ENCODE results near the gene RASGEF1B.

Gene RASGEF1B

DNA sequence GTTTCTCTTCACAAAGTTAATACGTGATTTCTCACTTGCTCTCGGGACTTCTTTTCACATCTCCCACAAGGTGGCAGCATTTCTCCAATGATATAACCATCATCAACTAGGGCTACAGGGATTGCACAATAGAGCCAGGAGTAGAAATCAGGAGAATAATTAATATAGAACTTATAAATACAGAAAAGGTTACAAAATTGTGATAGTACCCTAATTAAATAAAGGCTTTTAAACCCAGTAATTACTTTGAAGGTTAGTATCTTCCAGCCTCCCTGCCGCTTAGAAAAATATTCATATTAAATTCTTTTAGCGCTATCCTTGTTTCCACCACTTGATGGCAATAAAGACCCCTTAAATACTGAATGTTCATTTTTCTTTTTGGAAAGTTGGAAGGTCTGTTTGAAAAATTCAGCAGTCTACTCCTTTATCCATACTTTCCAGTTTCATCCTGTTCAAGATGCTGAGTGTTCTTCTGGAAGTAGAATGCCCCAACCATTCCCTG is 65.8 kb downstream of the RASGEF1B start:
- WGBS (ENCODE audit: extremely low coverage, insufficient coverage, insufficient read length) = no CpG with 5 or more reads among the region's 4 CpGs
- Histone ChIP-seq H3K79me2 (ENCODE audit: control insufficient read depth, insufficient read depth, low read length, poor library complexity) (no peaks in the 10 kb centered on the region), H2AK5ac (ENCODE audit: low read length) (no peak overlapping the region), H3K18ac (ENCODE audit: low read length) (no peak overlapping the region), H3K4me1 (ENCODE audit: control insufficient read depth in 1 of 2, insufficient read depth in 2 of 2, low read length in 2 of 2) (no peaks in the 10 kb centered on the region), H2BK12ac (ENCODE audit: low read length) (no peak overlapping the region), H3K27ac (ENCODE audit: low read depth, low read length) (no peak overlapping the region), H3K14ac (ENCODE audit: low read length) (no peak overlapping the region), H3K4ac (ENCODE audit: low read depth, low read length) (no peak overlapping the region), H2BK120ac (ENCODE audit: insufficient read depth, low read length, poor library complexity) (no peak overlapping the region), H2BK5ac (ENCODE audit: low read depth, low read length, poor library complexity) (no peak overlapping the region), H4K12ac (ENCODE audit: low read depth, low read length) (no peak overlapping the region), H3K79me1 (ENCODE audit: low read length) (no peaks in the 10 kb centered on the region), H4K8ac (ENCODE audit: low read depth, low read length) (no peak overlapping the region), H3K4me2 (ENCODE audit: low read length) (no peak overlapping the region), H3K9ac (ENCODE audit: low read length) (no peak overlapping the region), H2AFZ (ENCODE audit: insufficient read depth, low read length, poor library complexity) (no peak overlapping the region), H3K27me3 (ENCODE audit: insufficient read depth, low read length) (no peaks in the 10 kb centered on the region), H3K9me3 (ENCODE audit: insufficient read depth, low read depth, low read length) (no peaks in the 10 kb centered on the region), H3K36me3 (ENCODE audit: control insufficient read depth in 1 of 2, insufficient read depth in 2 of 2, low read length in 2 of 2) (no peaks in the 10 kb centered on the region), H4K91ac (ENCODE audit: low read depth, low read length) (no peak overlapping the region), H3K23ac (ENCODE audit: low read length) (no peak overlapping the region), H3K4me3 (ENCODE audit: low read depth, low read length) (no peak overlapping the region)
- DNase-seq = peak; percentile 32 to 91

DNA sequence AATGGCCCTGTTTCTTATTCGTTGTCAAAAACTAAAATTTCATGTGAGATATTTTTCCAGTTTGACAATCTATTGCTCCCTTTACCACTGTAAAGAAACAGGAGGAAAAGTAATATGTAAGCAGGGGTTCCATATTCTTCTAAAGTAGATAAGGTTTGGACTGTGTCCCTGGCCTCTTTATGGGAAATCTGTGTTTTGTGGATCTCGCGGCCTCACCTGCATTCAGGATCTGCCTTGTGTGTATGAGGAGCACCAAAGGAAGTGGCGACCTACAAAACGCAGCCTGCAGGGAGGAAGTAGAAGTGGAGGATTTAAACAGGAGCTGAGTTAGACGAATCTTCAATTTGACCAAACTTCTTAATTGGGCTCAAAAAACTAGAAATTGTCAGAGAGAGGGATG is 67.0 kb downstream of the RASGEF1B start:
- H2BK5ac ChIP-seq (ENCODE audit: low read depth, low read length, poor library complexity) = no peak overlapping the region
- H3K14ac ChIP-seq (ENCODE audit: low read length) = no peak overlapping the region
- H2BK120ac ChIP-seq (ENCODE audit: insufficient read depth, low read length, poor library complexity) = no peak overlapping the region
- H3K79me1 ChIP-seq (ENCODE audit: low read length) = no peaks in the 10 kb centered on the region
- no peaks in the 10 kb centered on the region for H3K27me3 ChIP-seq (ENCODE audit: insufficient read depth, low read length)
- no peak overlapping the region for H2AFZ ChIP-seq (ENCODE audit: insufficient read depth, low read length, poor library complexity)
- H3K4me2 ChIP-seq (ENCODE audit: low read length) = no peak overlapping the region
- no peaks in the 10 kb centered on the region for H3K4me1 ChIP-seq (ENCODE audit: control insufficient read depth in 1 of 2, insufficient read depth in 2 of 2, low read length in 2 of 2)
- H3K9ac ChIP-seq (ENCODE audit: low read length) = no peak overlapping the region
- H3K9me3 ChIP-seq (ENCODE audit: insufficient read depth, low read depth, low read length) = no peaks in the 10 kb centered on the region
- no peak overlapping the region for H3K18ac ChIP-seq (ENCODE audit: low read length)
- no peaks in the 10 kb centered on the region for H3K79me2 ChIP-seq (ENCODE audit: control insufficient read depth, insufficient read depth, low read length, poor library complexity)
- WGBS (ENCODE audit: extremely low coverage, insufficient coverage, insufficient read length) = no CpG with 5 or more reads among the region's 6 CpGs
- no peak for DNase-seq
- H4K12ac ChIP-seq (ENCODE audit: low read depth, low read length) = no peak overlapping the region
- no peak overlapping the region for H3K27ac ChIP-seq (ENCODE audit: low read depth, low read length)
- H3K4ac ChIP-seq (ENCODE audit: low read depth, low read length) = no peak overlapping the region
- H3K4me3 ChIP-seq (ENCODE audit: low read depth, low read length) = no peak overlapping the region
- no peak overlapping the region for H4K8ac ChIP-seq (ENCODE audit: low read depth, low read length)
- no peak overlapping the region for H2AK5ac ChIP-seq (ENCODE audit: low read length)
- no peak overlapping the region for H2BK12ac ChIP-seq (ENCODE audit: low read length)
- H3K36me3 ChIP-seq (ENCODE audit: control insufficient read depth in 1 of 2, insufficient read depth in 2 of 2, low read length in 2 of 2) = no peaks in the 10 kb centered on the region
- H3K23ac ChIP-seq (ENCODE audit: low read length) = no peak overlapping the region
- no peak overlapping the region for H4K91ac ChIP-seq (ENCODE audit: low read depth, low read length)

DNA sequence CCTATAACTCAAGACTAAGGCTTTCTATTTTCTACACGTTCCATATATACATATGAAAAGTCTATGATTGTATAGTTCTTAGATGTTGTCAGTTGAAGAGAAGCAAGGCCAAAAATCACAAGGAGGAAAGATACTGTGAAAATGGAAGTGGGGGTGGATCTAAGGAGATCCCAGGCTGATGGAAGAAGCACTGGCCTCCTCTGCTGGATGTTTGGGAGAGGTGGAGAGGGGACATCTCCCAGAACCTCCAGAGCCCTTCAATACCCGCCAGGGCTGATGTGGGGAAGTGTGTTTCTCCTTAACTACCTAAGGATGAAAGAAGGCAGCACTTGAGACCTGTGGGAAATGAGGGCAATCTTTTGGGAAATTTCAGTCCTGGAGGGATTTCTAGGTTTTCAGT is 67.4 kb downstream of the RASGEF1B start:
- Histone ChIP-seq H4K12ac (ENCODE audit: low read depth, low read length) (no peak overlapping the region), H3K4me2 (ENCODE audit: low read length) (no peak overlapping the region), H2AFZ (ENCODE audit: insufficient read depth, low read length, poor library complexity) (no peak overlapping the region), H3K4me3 (ENCODE audit: low read depth, low read length) (no peak overlapping the region), H3K23ac (ENCODE audit: low read length) (no peak overlapping the region), H3K18ac (ENCODE audit: low read length) (no peak overlapping the region), H3K27me3 (ENCODE audit: insufficient read depth, low read length) (no peaks in the 10 kb centered on the region), H3K4me1 (ENCODE audit: control insufficient read depth in 1 of 2, insufficient read depth in 2 of 2, low read length in 2 of 2) (no peaks in the 10 kb centered on the region), H4K8ac (ENCODE audit: low read depth, low read length) (no peak overlapping the region), H2BK12ac (ENCODE audit: low read length) (no peak overlapping the region), H3K36me3 (ENCODE audit: control insufficient read depth in 1 of 2, insufficient read depth in 2 of 2, low read length in 2 of 2) (no peaks in the 10 kb centered on the region), H3K79me1 (ENCODE audit: low read length) (no peaks in the 10 kb centered on the region), H3K27ac (ENCODE audit: low read depth, low read length) (no peak overlapping the region), H4K91ac (ENCODE audit: low read depth, low read length) (no peak overlapping the region), H2BK5ac (ENCODE audit: low read depth, low read length, poor library complexity) (no peak overlapping the region), H3K4ac (ENCODE audit: low read depth, low read length) (no peak overlapping the region), H3K9me3 (ENCODE audit: insufficient read depth, low read depth, low read length) (no peaks in the 10 kb centered on the region), H3K9ac (ENCODE audit: low read length) (no peak overlapping the region), H3K14ac (ENCODE audit: low read length) (no peak overlapping the region), H2AK5ac (ENCODE audit: low read length) (no peak overlapping the region), H3K79me2 (ENCODE audit: control insufficient read depth, insufficient read depth, low read length, poor library complexity) (no peaks in the 10 kb centered on the region), H2BK120ac (ENCODE audit: insufficient read depth, low read length, poor library complexity) (no peak overlapping the region)
- WGBS (ENCODE audit: extremely low coverage, insufficient coverage, insufficient read length) = no CpG with 5 or more reads among the region's 2 CpGs
- no peak for DNase-seq

DNA sequence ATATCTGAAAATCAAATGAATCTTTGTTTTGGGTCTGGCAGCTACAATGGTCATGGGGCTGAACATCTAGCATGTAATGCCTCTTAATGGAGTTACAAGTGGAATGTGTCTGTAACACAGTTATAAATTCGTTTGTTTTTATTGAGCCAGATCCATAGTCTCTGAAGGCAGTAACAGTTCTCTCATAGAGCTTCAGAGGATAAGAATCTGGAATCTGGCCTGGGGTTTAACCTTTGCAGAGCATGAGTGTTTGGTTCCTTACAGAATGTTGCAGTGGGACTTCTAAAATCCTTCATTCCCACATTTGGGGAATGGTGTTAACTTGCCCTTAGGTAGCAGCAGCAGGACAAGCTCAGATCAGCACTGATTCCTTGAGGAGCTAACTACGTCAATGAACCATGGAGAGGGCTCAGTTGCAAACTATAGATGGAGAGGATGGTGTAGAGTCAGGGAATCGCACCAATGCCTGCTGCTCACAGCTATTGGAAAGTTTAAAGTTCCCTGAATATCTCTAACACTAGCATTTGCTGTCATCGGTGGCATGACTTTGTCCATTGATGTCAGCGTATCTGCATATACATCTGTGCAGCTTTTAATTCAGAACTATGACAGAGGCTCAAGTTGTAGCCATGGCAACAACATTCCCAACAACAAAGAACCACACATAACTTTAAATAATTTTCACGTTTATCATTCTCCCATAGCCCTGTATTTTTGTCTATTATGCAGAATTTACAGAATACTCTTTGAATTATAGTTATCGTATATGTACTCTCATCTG is 72.2 kb downstream of the RASGEF1B start:
- Histone ChIP-seq H3K23ac (ENCODE audit: low read length) (no peak overlapping the region), H3K4ac (ENCODE audit: low read depth, low read length) (no peak overlapping the region), H2BK5ac (ENCODE audit: low read depth, low read length, poor library complexity) (no peak overlapping the region), H3K4me1 (ENCODE audit: control insufficient read depth in 1 of 2, insufficient read depth in 2 of 2, low read length in 2 of 2) (no peaks in the 10 kb centered on the region), H3K4me2 (ENCODE audit: low read length) (no peak overlapping the region), H4K12ac (ENCODE audit: low read depth, low read length) (no peak overlapping the region), H3K4me3 (ENCODE audit: low read depth, low read length) (no peak overlapping the region), H3K27me3 (ENCODE audit: insufficient read depth, low read length) (no peaks in the 10 kb centered on the region), H3K36me3 (ENCODE audit: control insufficient read depth in 1 of 2, insufficient read depth in 2 of 2, low read length in 2 of 2) (no peaks in the 10 kb centered on the region), H3K9ac (ENCODE audit: low read length) (no peak overlapping the region), H3K18ac (ENCODE audit: low read length) (no peak overlapping the region), H4K91ac (ENCODE audit: low read depth, low read length) (no peak overlapping the region), H2BK12ac (ENCODE audit: low read length) (no peak overlapping the region), H2BK120ac (ENCODE audit: insufficient read depth, low read length, poor library complexity) (no peak overlapping the region), H2AFZ (ENCODE audit: insufficient read depth, low read length, poor library complexity) (no peak overlapping the region), H3K14ac (ENCODE audit: low read length) (no peak overlapping the region), H3K79me2 (ENCODE audit: control insufficient read depth, insufficient read depth, low read length, poor library complexity) (no peaks in the 10 kb centered on the region), H2AK5ac (ENCODE audit: low read length) (no peak overlapping the region), H4K8ac (ENCODE audit: low read depth, low read length) (no peak overlapping the region), H3K9me3 (ENCODE audit: insufficient read depth, low read depth, low read length) (no peaks in the 10 kb centered on the region), H3K79me1 (ENCODE audit: low read length) (no peaks in the 10 kb centered on the region), H3K27ac (ENCODE audit: low read depth, low read length) (no peak overlapping the region)
- DNase-seq = no peak
- WGBS (ENCODE audit: extremely low coverage, insufficient coverage, insufficient read length) = no CpG with 5 or more reads among the region's 7 CpGs

All from trophoblast cell (in vitro differentiated cells and primary cell).